ENCODE measurements around the gene KRTAP4-6.

DNA sequence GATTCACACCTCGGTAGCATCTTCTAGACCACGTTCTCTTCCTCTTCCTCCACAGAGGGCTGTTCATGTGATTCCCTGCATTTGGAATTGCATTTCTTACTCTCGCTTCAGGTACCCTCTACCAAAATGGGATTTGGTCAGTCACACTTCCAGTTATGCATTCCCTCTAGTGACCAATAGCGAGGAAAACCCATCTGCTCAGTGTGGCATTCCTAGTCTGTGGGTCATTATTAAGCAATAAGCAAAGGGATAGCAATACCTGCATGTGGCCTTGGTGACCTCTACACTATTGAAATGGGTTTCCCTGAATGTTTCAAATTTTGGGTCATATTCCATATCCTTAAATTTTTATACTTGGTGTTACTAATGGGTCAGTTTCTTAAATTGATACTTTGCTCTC, 9.7 kb upstream of the KRTAP4-6 start:
- TF ChIP-seq, protein P1, sequence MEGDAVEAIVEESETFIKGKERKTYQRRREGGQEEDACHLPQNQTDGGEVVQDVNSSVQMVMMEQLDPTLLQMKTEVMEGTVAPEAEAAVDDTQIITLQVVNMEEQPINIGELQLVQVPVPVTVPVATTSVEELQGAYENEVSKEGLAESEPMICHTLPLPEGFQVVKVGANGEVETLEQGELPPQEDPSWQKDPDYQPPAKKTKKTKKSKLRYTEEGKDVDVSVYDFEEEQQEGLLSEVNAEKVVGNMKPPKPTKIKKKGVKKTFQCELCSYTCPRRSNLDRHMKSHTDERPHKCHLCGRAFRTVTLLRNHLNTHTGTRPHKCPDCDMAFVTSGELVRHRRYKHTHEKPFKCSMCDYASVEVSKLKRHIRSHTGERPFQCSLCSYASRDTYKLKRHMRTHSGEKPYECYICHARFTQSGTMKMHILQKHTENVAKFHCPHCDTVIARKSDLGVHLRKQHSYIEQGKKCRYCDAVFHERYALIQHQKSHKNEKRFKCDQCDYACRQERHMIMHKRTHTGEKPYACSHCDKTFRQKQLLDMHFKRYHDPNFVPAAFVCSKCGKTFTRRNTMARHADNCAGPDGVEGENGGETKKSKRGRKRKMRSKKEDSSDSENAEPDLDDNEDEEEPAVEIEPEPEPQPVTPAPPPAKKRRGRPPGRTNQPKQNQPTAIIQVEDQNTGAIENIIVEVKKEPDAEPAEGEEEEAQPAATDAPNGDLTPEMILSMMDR (IDR thresholded peaks at IDR 0.05): no peak
- no peak for TF ChIP-seq POLR2A (IDR thresholded peaks at IDR 0.05)
